Activated T-helper 1 cell treated with anti-CD3 and anti-CD28 coated beads, Interleukin-12 subunit alpha, Interleukin-12 subunit beta, Interleukin-2, Interleukin-4 antibody, amounts not matched to agents 30 ng/mL and 10 ng/mL and 1 ng/mL, durations not matched to agents 14 hours and 24 hours and 36 hours (primary cell): Measurements from ENCODE around the gene GNG4. TPM values are rescaled to one million over a fixed set of nuclear protein-coding genes. Genes with fewer than 3 reads are reported as not detected.
"Not testable (repeated sequence)": the region's sequence is repeated elsewhere in the genome, so short reads cannot be mapped to it uniquely, and the experiment has no call there.

Experiments used
- DNase-seq: peaks from one replicate; pipeline ENCODE4 v3.0.0; 2021; ENCODE audit warnings: low spot score
- H3K27ac Mint-ChIP-seq: one replicate; pipeline ENCODE4 v1.8.0; 2021; ENCODE audit warnings: mild to moderate bottlenecking, mixed read lengths
- H3K27me3 Mint-ChIP-seq: one replicate; pipeline ENCODE4 v1.8.0; 2022; ENCODE audit warnings: mild to moderate bottlenecking, moderate library complexity, mixed read lengths; ENCODE audit not compliant: insufficient read depth
- H3K36me3 Mint-ChIP-seq: one replicate; pipeline ENCODE4 v1.8.0; 2021; ENCODE audit warnings: low read depth, mixed read lengths
- H3K4me1 Mint-ChIP-seq: one replicate; pipeline ENCODE4 v1.8.0; 2021; ENCODE audit warnings: low read depth, mixed read lengths
- H3K4me3 Mint-ChIP-seq: one replicate; pipeline ENCODE4 v1.8.0; 2021; ENCODE audit warnings: mild to moderate bottlenecking, moderate library complexity, mixed read lengths
- H3K9me3 Mint-ChIP-seq: one replicate; pipeline ENCODE4 v1.8.0; 2021; ENCODE audit warnings: mixed read lengths
- intact Hi-C: fragments of 100-400 bp; cut with micrococcal nuclease; formaldehyde crosslinking; loops from one replicate; pipeline ENCODE4 v1.15.1; 2024
- total RNA-seq: library from RNA; stranded (reverse); gene quantifications from 2 replicates; pipeline ENCODE4 v1.2.3, GENCODE V29; 2022

The GNG4 gene
- total RNA-seq, 1 donor from 2014 or later, result 103 TPM

DNA sequence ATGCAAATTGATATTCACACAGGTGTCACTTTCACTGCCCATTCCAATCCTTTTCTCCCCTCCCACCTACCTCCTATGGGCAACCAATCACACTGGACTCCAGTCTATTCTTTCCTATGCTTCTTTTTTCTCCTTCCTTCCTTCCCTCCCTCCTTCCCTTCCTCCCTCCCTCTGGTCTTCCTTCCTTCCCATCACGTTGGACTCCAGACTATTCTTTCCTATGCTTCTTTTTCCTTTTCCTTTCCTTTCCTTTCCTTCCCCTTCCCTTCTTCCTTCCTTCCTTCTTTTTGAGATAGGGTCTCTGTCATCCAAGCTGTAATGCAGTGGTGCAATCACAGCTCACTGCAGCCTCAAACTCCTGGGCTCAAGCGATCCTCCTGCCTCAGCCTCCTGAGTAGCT lies 64.6 kb downstream of the GNG4 start:
- H3K27me3 Mint-ChIP-seq, result peaks cover 10% of the 10 kb centered on the region
- H3K4me1 Mint-ChIP-seq, result no peaks in the 10 kb centered on the region
- H3K4me3 Mint-ChIP-seq, result no peak overlapping the region
- no peak for DNase-seq
- intact Hi-C loops, result no loop called here
- H3K9me3 Mint-ChIP-seq, result peaks cover 31% of the 10 kb centered on the region
- H3K36me3 Mint-ChIP-seq, result peaks cover 27% of the 10 kb centered on the region
- no peak overlapping the region for H3K27ac Mint-ChIP-seq

DNA sequence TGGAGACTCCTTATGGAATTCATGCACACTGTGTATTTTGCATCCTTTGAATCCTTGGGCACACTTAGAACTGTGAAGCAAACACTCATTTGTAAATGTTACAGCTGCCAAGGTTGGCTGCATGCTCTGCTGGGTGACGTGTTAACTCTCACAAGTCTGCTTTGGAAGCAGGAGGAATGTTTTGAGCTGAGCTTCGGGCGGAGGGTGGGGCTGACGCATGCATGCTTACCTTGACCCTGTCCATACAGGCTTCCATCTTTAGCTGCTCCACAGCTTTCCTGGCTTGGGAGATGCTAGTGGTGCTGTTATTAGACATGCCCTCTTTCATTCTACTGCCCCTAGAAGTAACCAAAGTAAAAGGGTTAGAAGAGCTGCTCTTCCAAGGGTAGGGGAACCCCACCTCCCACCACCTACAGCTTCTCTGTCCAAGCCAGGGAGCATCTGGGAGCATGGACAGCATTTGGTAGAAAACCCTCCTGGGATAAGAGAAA lies 66.0 kb downstream of the GNG4 start:
- H3K36me3 Mint-ChIP-seq, result peaks cover 22% of the 10 kb centered on the region
- no peak overlapping the region for H3K4me3 Mint-ChIP-seq
- no peak overlapping the region for H3K27ac Mint-ChIP-seq
- intact Hi-C loops, result no loop called here
- H3K4me1 Mint-ChIP-seq, result no peaks in the 10 kb centered on the region
- DNase-seq, result no peak
- H3K9me3 Mint-ChIP-seq, result peaks cover 17% of the 10 kb centered on the region
- peaks cover 10% of the 10 kb centered on the region for H3K27me3 Mint-ChIP-seq

DNA sequence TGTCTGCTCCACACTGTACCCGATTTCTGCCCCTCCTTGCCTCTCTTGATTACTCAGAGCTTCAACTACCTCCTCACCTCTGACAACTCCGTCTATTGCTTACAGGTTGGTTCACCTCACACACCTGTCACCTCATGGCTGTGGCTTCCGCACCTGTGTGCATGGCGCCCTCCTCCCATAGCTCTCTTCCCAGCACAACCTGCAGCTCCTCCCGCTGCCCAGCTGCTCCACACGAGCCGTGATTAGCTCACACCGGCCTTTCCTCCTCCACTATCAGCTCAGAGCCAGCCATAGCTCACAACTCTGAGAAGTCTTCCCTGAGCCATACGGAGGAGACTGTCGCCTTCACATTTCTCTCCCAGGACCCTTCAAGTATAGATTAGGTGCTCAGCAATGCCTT lies 67.5 kb downstream of the GNG4 start:
- Mint-ChIP-seq H3K4me1 (no peaks in the 10 kb centered on the region), H3K4me3 (no peak overlapping the region), H3K36me3 (peaks cover 20% of the 10 kb centered on the region), H3K27me3 (peaks cover 10% of the 10 kb centered on the region), H3K9me3 (peaks cover 9% of the 10 kb centered on the region), H3K27ac (no peak overlapping the region)
- intact Hi-C loops, result no loop called here
- no peak for DNase-seq

DNA sequence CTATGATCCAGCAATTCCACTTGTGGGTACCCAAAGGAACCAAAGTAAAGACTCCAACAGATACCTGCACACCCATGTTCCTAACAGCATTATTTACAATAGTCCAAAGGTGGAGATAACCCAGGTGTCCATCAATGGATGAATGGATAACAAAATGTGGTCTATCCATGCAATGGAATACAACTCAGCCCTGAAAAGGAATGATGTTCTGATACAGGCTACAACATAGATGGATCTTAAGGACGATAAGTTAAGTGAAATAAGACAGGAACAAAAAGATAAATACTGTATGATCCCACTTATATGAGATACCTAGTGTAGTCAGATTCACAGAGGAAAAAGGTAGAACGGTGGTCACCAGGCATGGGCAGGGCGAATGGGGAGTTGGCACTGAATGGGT lies 69.7 kb downstream of the GNG4 start:
- Mint-ChIP-seq H3K4me3 (no peak overlapping the region), H3K27ac (no peak overlapping the region), H3K9me3 (no peaks in the 10 kb centered on the region), H3K36me3 (peaks cover 10% of the 10 kb centered on the region), H3K4me1 (no peaks in the 10 kb centered on the region), H3K27me3 (peaks cover 10% of the 10 kb centered on the region)
- intact Hi-C loops, result no loop called here
- no peak for DNase-seq

DNA sequence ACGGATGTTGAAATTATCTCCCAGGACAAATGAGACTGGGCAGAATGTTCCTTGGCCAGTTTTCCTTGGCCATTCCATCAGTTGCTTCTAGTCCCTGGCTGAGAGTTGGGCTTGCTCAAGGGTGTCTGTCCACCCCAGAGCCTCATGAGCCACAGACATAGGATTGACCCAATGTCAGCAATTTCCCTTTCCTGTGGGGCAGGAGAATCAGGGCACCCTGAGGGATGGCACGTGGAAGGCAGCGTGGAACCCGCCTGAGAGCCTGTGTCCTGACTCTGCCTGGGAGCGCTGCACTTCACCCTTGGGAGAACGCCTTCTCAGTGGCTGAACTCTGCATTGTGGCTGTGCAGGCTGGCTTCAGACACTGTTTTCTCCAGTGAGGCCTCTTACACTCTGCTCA lies 74.0 kb downstream of the GNG4 start:
- H3K9me3 Mint-ChIP-seq, result no peaks in the 10 kb centered on the region
- H3K27ac Mint-ChIP-seq, result no peak overlapping the region
- DNase-seq, result no peak
- intact Hi-C loops, result no loop called here
- no peaks in the 10 kb centered on the region for H3K4me1 Mint-ChIP-seq
- H3K36me3 Mint-ChIP-seq, result peaks cover 2% of the 10 kb centered on the region
- no peaks in the 10 kb centered on the region for H3K27me3 Mint-ChIP-seq
- H3K4me3 Mint-ChIP-seq, result no peak overlapping the region

DNA sequence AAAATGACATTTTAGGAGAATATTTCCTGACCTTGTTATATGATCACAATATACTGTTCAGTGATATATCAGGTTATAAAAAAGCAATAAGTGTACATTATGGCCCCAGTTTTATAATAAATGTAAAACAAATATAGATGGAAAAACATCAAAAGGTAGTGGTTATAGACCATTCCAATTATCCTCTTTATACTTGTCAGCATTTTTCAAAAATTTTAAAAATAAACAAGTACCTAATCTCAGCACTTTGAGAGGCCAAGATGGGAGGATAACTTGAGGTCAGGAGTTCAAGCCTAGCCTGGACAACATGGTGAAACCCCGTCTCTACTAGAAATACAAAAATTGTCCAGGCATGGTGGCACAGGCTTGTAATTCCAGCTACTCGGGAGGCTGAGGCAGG lies 75.7 kb downstream of the GNG4 start:
- H3K27ac Mint-ChIP-seq, result no peak overlapping the region
- intact Hi-C loops, result no loop called here
- no peak for DNase-seq
- H3K4me1 Mint-ChIP-seq, result peaks cover 2% of the 10 kb centered on the region
- peaks cover 4% of the 10 kb centered on the region for H3K36me3 Mint-ChIP-seq
- H3K27me3 Mint-ChIP-seq, result no peaks in the 10 kb centered on the region
- H3K9me3 Mint-ChIP-seq, result no peaks in the 10 kb centered on the region
- no peak overlapping the region for H3K4me3 Mint-ChIP-seq

DNA sequence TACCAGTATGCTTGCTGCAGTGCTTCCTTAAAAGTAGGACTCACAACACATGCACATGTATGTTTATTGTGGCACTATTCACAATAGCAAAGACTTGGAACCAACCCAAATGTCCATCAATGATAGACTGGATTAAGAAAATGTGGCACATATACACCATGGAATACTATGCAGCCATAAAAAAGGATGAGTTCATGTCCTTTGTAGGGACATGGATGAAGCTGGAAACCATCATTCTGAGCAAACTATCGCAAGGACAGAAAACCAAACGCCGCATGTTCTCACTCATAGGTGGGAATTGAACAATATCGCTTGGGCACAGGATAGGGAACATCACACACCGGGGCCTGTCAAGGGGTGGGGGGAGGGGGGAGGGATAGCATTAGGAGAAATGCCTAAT lies 76.6 kb downstream of the GNG4 start:
- H3K4me3 Mint-ChIP-seq, intact Hi-C loops, DNase-seq, H3K36me3 Mint-ChIP-seq, H3K9me3 Mint-ChIP-seq, H3K27ac Mint-ChIP-seq, H3K27me3 Mint-ChIP-seq: not testable (repeated sequence)
- H3K4me1 Mint-ChIP-seq, result peaks cover 11% of the 10 kb centered on the region

DNA sequence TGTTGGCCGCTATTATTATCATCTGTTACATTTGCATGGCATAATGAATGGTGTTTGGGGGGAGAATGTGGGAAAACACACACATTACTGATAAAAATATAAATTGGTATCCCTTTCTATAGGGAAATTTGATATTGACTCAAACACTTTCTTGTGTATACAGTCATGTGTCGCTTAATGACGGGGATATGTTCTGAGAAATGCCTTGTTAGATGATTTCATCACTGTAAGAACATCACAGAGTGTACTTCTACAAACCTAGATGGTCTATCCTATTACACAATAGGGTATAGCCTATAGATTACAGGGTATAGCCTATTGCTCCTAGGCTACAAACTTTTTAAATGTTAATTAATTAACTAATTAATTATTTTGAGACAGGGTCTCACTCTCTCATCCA lies 78.1 kb downstream of the GNG4 start:
- Mint-ChIP-seq H3K36me3 (peaks cover 7% of the 10 kb centered on the region), H3K27me3 (no peaks in the 10 kb centered on the region), H3K4me3 (no peak overlapping the region), H3K9me3 (no peaks in the 10 kb centered on the region), H3K4me1 (peaks cover 20% of the 10 kb centered on the region), H3K27ac (no peak overlapping the region)
- no peak for DNase-seq
- intact Hi-C loops, result no loop called here

DNA sequence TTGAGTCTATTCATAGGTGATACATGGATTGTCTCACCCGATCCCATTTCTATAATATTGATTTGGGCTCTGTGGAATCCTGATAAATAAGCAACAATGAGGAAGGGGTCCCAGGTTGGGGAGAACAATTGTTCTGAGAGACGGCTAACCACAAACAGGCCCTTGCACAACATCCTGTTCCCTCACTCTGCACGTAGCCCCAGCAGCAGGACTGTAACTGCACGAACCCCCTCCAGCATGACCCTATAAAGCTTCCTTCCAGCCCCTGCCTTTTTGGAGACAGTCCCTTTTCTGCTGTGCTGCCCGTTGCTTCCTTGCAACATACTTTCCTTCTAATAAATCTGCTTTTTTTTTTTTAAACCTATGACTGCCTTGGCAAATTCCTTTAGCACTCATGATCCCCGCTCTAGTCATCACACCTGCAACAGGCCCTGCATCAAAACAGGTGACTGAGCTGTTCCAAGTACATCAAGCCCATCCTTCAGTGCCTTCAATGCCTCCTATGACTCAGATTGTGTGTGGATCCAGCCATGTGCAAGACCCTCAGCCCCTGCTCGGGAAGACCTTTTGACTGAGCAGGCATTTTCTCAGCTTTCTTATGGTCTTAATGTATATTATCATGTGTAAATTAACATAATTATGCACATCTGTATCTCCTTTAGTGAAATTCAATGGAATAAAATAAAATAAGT lies 81.6 kb downstream of the GNG4 start:
- H3K4me3 Mint-ChIP-seq, result no peak overlapping the region
- peaks cover 7% of the 10 kb centered on the region for H3K36me3 Mint-ChIP-seq
- peaks cover 20% of the 10 kb centered on the region for H3K4me1 Mint-ChIP-seq
- H3K27me3 Mint-ChIP-seq, result no peaks in the 10 kb centered on the region
- H3K27ac Mint-ChIP-seq, result no peak overlapping the region
- H3K9me3 Mint-ChIP-seq, result no peaks in the 10 kb centered on the region
- no peak for DNase-seq
- intact Hi-C loops, result no loop called here

DNA sequence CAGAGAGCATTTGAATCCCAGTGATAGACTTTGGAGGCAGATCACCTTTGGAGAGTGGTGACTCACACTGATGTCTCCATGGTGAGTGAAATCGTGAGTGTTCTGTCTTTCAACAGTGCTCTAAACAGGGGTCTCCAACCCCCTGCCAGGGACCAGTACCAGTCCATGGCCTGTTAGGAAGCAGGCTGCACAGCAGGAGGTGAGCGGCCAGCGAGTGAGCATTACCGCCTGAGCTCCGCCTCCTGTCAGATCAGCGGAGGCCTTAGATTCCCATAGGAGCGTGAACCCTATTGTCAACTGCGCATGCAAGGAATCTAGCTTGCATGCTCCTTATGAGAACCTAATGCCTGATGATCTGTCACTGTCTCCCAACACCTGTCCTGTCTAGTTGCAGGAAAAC lies 83.5 kb downstream of the GNG4 start:
- H3K27ac Mint-ChIP-seq, result no peak overlapping the region
- H3K36me3 Mint-ChIP-seq, result peaks cover 9% of the 10 kb centered on the region
- DNase-seq, result no peak
- no peaks in the 10 kb centered on the region for H3K9me3 Mint-ChIP-seq
- H3K4me3 Mint-ChIP-seq, result no peak overlapping the region
- peaks cover 1% of the 10 kb centered on the region for H3K27me3 Mint-ChIP-seq
- H3K4me1 Mint-ChIP-seq, result peaks cover 20% of the 10 kb centered on the region
- intact Hi-C loops, result no loop called here

DNA sequence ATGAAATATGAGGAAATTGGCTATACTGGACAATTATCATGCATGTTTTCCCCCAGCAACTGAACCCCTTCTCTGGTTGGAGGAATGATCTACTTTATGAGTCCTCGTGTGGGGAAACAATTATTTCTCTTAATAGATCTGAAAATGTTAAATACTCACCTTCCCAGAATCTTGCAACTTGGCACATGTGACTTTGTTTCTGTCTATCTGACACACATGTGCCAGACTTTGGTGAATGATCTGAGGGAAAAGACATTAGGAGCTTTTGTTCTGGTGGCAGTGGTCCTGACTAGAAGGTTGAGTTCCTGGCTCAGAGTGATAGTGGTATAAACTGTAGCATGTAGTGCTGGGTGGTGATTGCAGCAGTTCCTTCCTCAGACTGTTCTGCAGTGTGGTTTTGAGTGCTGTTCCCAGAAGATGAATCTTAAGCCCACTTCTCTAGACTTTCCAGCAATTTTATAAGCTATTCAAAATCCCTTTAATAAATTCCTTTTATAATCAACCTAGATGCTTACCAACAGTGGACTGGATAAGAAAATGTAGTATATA lies 86.0 kb downstream of the GNG4 start:
- peaks cover 4% of the 10 kb centered on the region for H3K36me3 Mint-ChIP-seq
- H3K9me3 Mint-ChIP-seq, result no peaks in the 10 kb centered on the region
- intact Hi-C loops, result no loop called here
- peaks cover 15% of the 10 kb centered on the region for H3K4me1 Mint-ChIP-seq
- no peak overlapping the region for H3K27ac Mint-ChIP-seq
- DNase-seq, result no peak
- H3K4me3 Mint-ChIP-seq, result no peak overlapping the region
- H3K27me3 Mint-ChIP-seq, result peaks cover 6% of the 10 kb centered on the region

DNA sequence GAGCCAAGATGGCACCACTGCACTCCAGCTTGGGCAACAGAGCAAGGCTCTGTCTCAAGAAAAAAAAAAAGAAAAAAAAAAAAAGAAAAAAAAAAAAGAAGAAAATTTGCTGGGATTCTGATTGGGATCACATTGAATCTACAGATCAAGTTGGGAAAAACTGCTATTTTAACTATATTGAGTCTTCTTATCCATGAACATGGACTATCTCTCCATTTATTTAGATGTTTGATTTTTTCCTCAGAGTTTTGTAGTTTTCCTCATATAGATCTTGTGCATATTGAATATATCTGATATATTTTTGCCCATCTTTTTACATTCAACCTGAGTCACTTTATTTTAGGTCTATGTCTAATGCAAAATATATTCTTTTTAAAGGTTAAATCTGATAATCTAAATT lies 87.0 kb downstream of the GNG4 start:
- Mint-ChIP-seq H3K27me3 (peaks cover 6% of the 10 kb centered on the region), H3K9me3 (no peaks in the 10 kb centered on the region), H3K27ac (no peak overlapping the region), H3K36me3 (peaks cover 4% of the 10 kb centered on the region), H3K4me1 (peaks cover 5% of the 10 kb centered on the region), H3K4me3 (no peak overlapping the region)
- no peak for DNase-seq
- intact Hi-C loops, result no loop called here

DNA sequence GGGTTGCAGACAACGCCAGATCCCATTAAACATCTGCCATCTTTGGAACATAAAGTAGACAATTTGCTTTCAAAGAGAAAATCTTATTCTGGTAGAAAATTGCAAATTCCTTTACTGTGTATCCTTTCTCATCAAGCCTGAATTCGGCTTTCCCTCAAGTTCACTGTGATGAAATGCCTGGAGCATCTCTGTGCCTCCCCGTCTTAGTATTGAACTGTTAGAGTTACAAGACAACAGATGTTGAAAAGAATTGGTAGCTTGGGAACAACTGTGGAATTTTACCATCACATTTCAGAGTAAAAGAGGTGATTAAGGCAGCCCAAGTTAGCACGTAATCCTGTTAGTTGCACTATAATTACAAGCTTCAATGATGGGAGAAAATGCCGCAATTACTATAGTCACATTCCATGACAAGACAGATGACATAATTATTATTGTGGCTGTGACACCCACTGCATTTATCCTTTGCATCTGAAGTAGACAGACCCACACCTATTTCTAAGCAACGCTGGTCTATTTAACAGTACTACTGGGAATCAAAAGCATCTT lies 90.9 kb downstream of the GNG4 start:
- Mint-ChIP-seq H3K9me3 (no peaks in the 10 kb centered on the region), H3K36me3 (peaks cover 1% of the 10 kb centered on the region), H3K27ac (no peak overlapping the region), H3K4me3 (no peak overlapping the region), H3K4me1 (no peaks in the 10 kb centered on the region), H3K27me3 (peaks cover 6% of the 10 kb centered on the region)
- no peak for DNase-seq
- intact Hi-C loops, result no loop called here
